DOHH2 (cell line): ENCODE measurements around the gene CFAP77.
A peak's percentile ranks its signal among the peaks of the same experiment; 100 is the strongest.

Experiments
- H3F3A ChIP-seq: fragments of 200-600 bp; sonication (generic), shearing (Covaris generic); 2 replicates; pipeline ENCODE4 v1.6.0; 2016; ENCODE audit warnings: antibody characterized with exemption, mild to moderate bottlenecking; ENCODE audit not compliant: control insufficient read depth, insufficient read depth
- H3K27ac ChIP-seq: fragments of 200-600 bp; sonication (generic); 2 replicates; pipeline ENCODE4 v1.5.1; 2014; ENCODE audit warnings: low read depth, mild to moderate bottlenecking, low read length, moderate library complexity
- H3K27me3 ChIP-seq: fragments of 200-600 bp; sonication (generic); 2 replicates; pipeline ENCODE4 v1.6.1; 2014; ENCODE audit warnings: mild to moderate bottlenecking, low read length, mixed read lengths; ENCODE audit not compliant: control insufficient read depth
- H3K36me3 ChIP-seq: fragments of 200-600 bp; sonication (generic); 2 replicates; pipeline ENCODE4 v1.6.1; 2014; ENCODE audit warnings: mild to moderate bottlenecking, low read length, moderate library complexity, mixed read lengths; ENCODE audit not compliant: control insufficient read depth
- H3K4me1 ChIP-seq: fragments of 200-600 bp; sonication (generic); 2 replicates; pipeline ENCODE4 v1.6.1; 2014; ENCODE audit warnings: mild to moderate bottlenecking, low read length, mixed read lengths; ENCODE audit not compliant: control insufficient read depth
- H3K4me2 ChIP-seq: fragments of 200-600 bp; sonication (generic); 2 replicates; pipeline ENCODE4 v1.6.0; 2014; ENCODE audit warnings: mild to moderate bottlenecking, low read length, moderate library complexity
- H3K4me3 ChIP-seq: fragments of 200-600 bp; sonication (generic); 2 replicates; pipeline ENCODE4 v1.5.1; 2014; ENCODE audit warnings: mild to moderate bottlenecking, low read length, mixed read lengths
- H3K79me2 ChIP-seq: fragments of 200-600 bp; sonication (generic); 2 replicates; pipeline ENCODE4 v1.6.1; 2014; ENCODE audit warnings: mild to moderate bottlenecking, low read length, mixed read lengths; ENCODE audit not compliant: control insufficient read depth
- H3K9me2 ChIP-seq: fragments of 200-600 bp; sonication (generic); replicated peaks from 2 replicates; pipeline ENCODE4 v1.6.1; 2014; ENCODE audit warnings: mild to moderate bottlenecking, low read length, mixed read lengths; ENCODE audit not compliant: control insufficient read depth
- H3K9me3 ChIP-seq: fragments of 200-600 bp; sonication (generic); 2 replicates; pipeline ENCODE4 v1.6.1; 2014; ENCODE audit warnings: antibody characterized with exemption, low read length, mixed read lengths; ENCODE audit not compliant: control insufficient read depth, insufficient read depth
- H4K20me1 ChIP-seq: fragments of 200-600 bp; sonication (generic); 2 replicates; pipeline ENCODE4 v1.6.0; 2014; ENCODE audit warnings: low read depth, mild to moderate bottlenecking, antibody characterized with exemption, low read length, moderate library complexity; ENCODE audit not compliant: control insufficient read depth, insufficient read depth
- CTCF ChIP-seq: fragments of 200-600 bp; sonication (generic); IDR thresholded peaks from one replicate; pipeline ENCODE4 v1.5.1; 2014; ENCODE audit warnings: antibody characterized with exemption, mild to moderate bottlenecking, low read depth, low read length; ENCODE audit not compliant: poor library complexity, severe bottlenecking
- EZH2phosphoT487 ChIP-seq: fragments of 200-600 bp; sonication (generic); IDR thresholded peaks from 2 replicates; pipeline ENCODE4 v1.6.1; 2017; ENCODE audit warnings: borderline replicate concordance, mild to moderate bottlenecking, antibody characterized with exemption, low read length, moderate library complexity, mixed read lengths

Gene CFAP77

GRCh38 chr9:132543251-132543650, 133.2 kb downstream of the CFAP77 start:
- TF ChIP-seq CTCF (no peak), EZH2phosphoT487 (no peak)
- Histone ChIP-seq H3K79me2 (no peaks in the 10 kb centered on the region), H3F3A (peaks cover 12% of the 10 kb centered on the region), H3K9me2 (no peaks in the 10 kb centered on the region), H3K4me3 (no peak overlapping the region), H3K4me2 (no peak overlapping the region), H4K20me1 (no peaks in the 10 kb centered on the region), H3K4me1 (peaks cover 27% of the 10 kb centered on the region), H3K27ac (no peak overlapping the region), H3K9me3 (no peaks in the 10 kb centered on the region), H3K27me3 (no peaks in the 10 kb centered on the region), H3K36me3 (no peaks in the 10 kb centered on the region)

GRCh38 chr9:132543960-132544359, 133.9 kb downstream of the CFAP77 start:
- Histone ChIP-seq H4K20me1 (no peaks in the 10 kb centered on the region), H3K27me3 (no peaks in the 10 kb centered on the region), H3K4me2 (no peak overlapping the region), H3K4me3 (no peak overlapping the region), H3K27ac (no peak overlapping the region), H3F3A (peaks cover 16% of the 10 kb centered on the region), H3K9me2 (no peaks in the 10 kb centered on the region), H3K79me2 (no peaks in the 10 kb centered on the region), H3K4me1 (peaks cover 34% of the 10 kb centered on the region), H3K36me3 (no peaks in the 10 kb centered on the region), H3K9me3 (no peaks in the 10 kb centered on the region)
- TF ChIP-seq CTCF (no peak), EZH2phosphoT487 (no peak)

- H3K36me3 ChIP-seq: no peaks in the 10 kb centered on the region
- H3K4me3 ChIP-seq: peak overlapping the region; percentile 66
- H4K20me1 ChIP-seq: no peaks in the 10 kb centered on the region
- no peaks in the 10 kb centered on the region for H3K27me3 ChIP-seq
- TF ChIP-seq EZH2phosphoT487: no peak
- TF ChIP-seq CTCF: no peak
- H3K79me2 ChIP-seq: no peaks in the 10 kb centered on the region
- peaks cover 50% of the 10 kb centered on the region for H3K4me1 ChIP-seq
- no peaks in the 10 kb centered on the region for H3K9me2 ChIP-seq
- H3K9me3 ChIP-seq: no peaks in the 10 kb centered on the region
- H3K4me2 ChIP-seq: peak overlapping the region; percentile 76
- H3F3A ChIP-seq: peaks cover 27% of the 10 kb centered on the region
- no peak overlapping the region for H3K27ac ChIP-seq
Observed at GRCh38 chr9:132545578-132545977, 135.6 kb downstream of the CFAP77 start.
